HEK293 (cell line): ENCODE data around the gene C4BPB.

Experiments
- CTCF ChIA-PET: fragments of 350-600 bp; formaldehyde crosslinking; extraction: SDS; loops from one replicate; lab custom pipeline; 2021; ENCODE audit warnings: antibody characterized with exemption; lab: Yijun Ruan, JAX
- POLR2A ChIA-PET: fragments of 300-600 bp; formaldehyde crosslinking; extraction: SDS; loops from one replicate; lab custom pipeline; 2020; ENCODE audit warnings: antibody characterized with exemption, inconsistent platforms; lab: Yijun Ruan, JAX
- H3K27ac ChIP-seq: fragments of 200-500 bp; sonication (Bioruptor generic); 2 replicates; pipeline ENCODE4 v1.5.1; 2014; ENCODE audit warnings: low read depth, low read length, control low read depth, inconsistent platforms; ENCODE audit errors: extremely low read depth
- H3K36me3 ChIP-seq, 2 experiments: fragments of 200-500 bp in 1 of 2; sonication (Bioruptor generic) in 1 of 2; 1 replicate in 1 of 2; 2 replicates in 1 of 2; pipeline ENCODE4 v1.5.1; 2014 to 2017; ENCODE audit warnings: inconsistent platforms in 2 of 2, low read length in 2 of 2; ENCODE audit not compliant: control insufficient read depth in 2 of 2, insufficient read depth in 1 of 2
- H3K4me1 ChIP-seq: fragments of 200-500 bp; sonication (Bioruptor generic); 2 replicates; pipeline ENCODE4 v1.5.1; 2014; ENCODE audit warnings: mild to moderate bottlenecking, low read length, inconsistent platforms; ENCODE audit not compliant: control insufficient read depth, insufficient read depth
- H3K4me3 ChIP-seq: 2 replicates; pipeline ENCODE4 v1.5.1; 2011; ENCODE audit warnings: low read depth, mild to moderate bottlenecking, control low read depth, low read length, moderate library complexity
- H3K9me3 ChIP-seq: fragments of 200-500 bp; sonication (Bioruptor generic); 2 replicates; pipeline ENCODE4 v1.5.1; 2014; ENCODE audit warnings: low read depth, low read length, inconsistent platforms; ENCODE audit not compliant: control insufficient read depth, insufficient read depth
- CTCF ChIP-seq: fragments of 450-650 bp; formaldehyde crosslinking; IDR thresholded peaks from 2 replicates; pipeline ENCODE4 v1.5.1; 2016; ENCODE audit warnings: missing biosample characterization, missing genetic modification characterization
- FEZF1 ChIP-seq: fragments of 450-650 bp; formaldehyde crosslinking; IDR thresholded peaks from 2 replicates; pipeline ENCODE4 v1.5.1; 2016; ENCODE audit warnings: missing biosample characterization, missing genetic modification characterization
- ZBTB20 ChIP-seq: fragments of 450-650 bp; formaldehyde crosslinking; IDR thresholded peaks from 2 replicates; pipeline ENCODE4 v1.5.1; 2016; ENCODE audit warnings: missing biosample characterization, missing genetic modification characterization
- ZIC2 ChIP-seq: fragments of 450-650 bp; formaldehyde crosslinking; IDR thresholded peaks from 2 replicates; pipeline ENCODE4 v1.5.1; 2016; ENCODE audit warnings: missing biosample characterization, missing genetic modification characterization
- ZNF16 ChIP-seq: fragments of 450-650 bp; formaldehyde crosslinking; IDR thresholded peaks from 2 replicates; pipeline ENCODE4 v1.5.1; 2016; ENCODE audit warnings: low read depth, missing biosample characterization, missing genetic modification characterization
- ZNF239 ChIP-seq: fragments of 450-650 bp; formaldehyde crosslinking; IDR thresholded peaks from 2 replicates; pipeline ENCODE4 v1.5.1; 2016; ENCODE audit warnings: missing biosample characterization, missing genetic modification characterization
- ZNF248 ChIP-seq: fragments of 450-650 bp; formaldehyde crosslinking; IDR thresholded peaks from 2 replicates; pipeline ENCODE4 v1.5.1; 2017; ENCODE audit warnings: missing biosample characterization, missing genetic modification characterization
- ZNF266 ChIP-seq: fragments of 450-650 bp; formaldehyde crosslinking; IDR thresholded peaks from 2 replicates; pipeline ENCODE4 v1.5.1; 2016; ENCODE audit warnings: missing biosample characterization, missing genetic modification characterization, low read depth
- ZNF292 ChIP-seq: fragments of 450-650 bp; formaldehyde crosslinking; IDR thresholded peaks from 2 replicates; pipeline ENCODE4 v1.5.1; 2016; ENCODE audit warnings: low read depth, missing biosample characterization, missing genetic modification characterization, borderline replicate concordance
- ZNF366 ChIP-seq: fragments of 450-650 bp; formaldehyde crosslinking; conservative IDR thresholded peaks from 2 replicates; pipeline ENCODE4 v1.5.1; 2016; ENCODE audit warnings: missing biosample characterization, missing genetic modification characterization
- ZNF394 ChIP-seq: fragments of 450-650 bp; formaldehyde crosslinking; IDR thresholded peaks from 2 replicates; pipeline ENCODE4 v1.5.1; 2016; ENCODE audit warnings: missing biosample characterization, missing genetic modification characterization, mild to moderate bottlenecking, moderate library complexity, borderline replicate concordance
- ZNF704 ChIP-seq: fragments of 450-650 bp; formaldehyde crosslinking; IDR thresholded peaks from 2 replicates; pipeline ENCODE4 v1.5.1; 2016; ENCODE audit warnings: missing biosample characterization, missing genetic modification characterization
- ZNF707 ChIP-seq: fragments of 450-650 bp; formaldehyde crosslinking; IDR thresholded peaks from 2 replicates; pipeline ENCODE4 v1.5.1; 2016; ENCODE audit warnings: missing biosample characterization, missing genetic modification characterization
- ZNF843 ChIP-seq: fragments of 450-650 bp; formaldehyde crosslinking; IDR thresholded peaks from 2 replicates; pipeline ENCODE4 v1.5.1; 2016; ENCODE audit warnings: missing biosample characterization, missing genetic modification characterization
- TF ChIP-seq, protein P1 (sequence below): fragments of 450-650 bp; formaldehyde crosslinking; IDR thresholded peaks from 2 replicates; pipeline ENCODE4 v1.5.1; 2016; ENCODE audit warnings: missing biosample characterization, missing genetic modification characterization, borderline replicate concordance
- TF ChIP-seq, protein P2 (sequence below): fragments of 450-650 bp; formaldehyde crosslinking; IDR thresholded peaks from 2 replicates; pipeline ENCODE4 v1.5.1; 2016; ENCODE audit warnings: missing biosample characterization, missing genetic modification characterization, borderline replicate concordance

The C4BPB gene

GRCh38 chr1:207088701-207089626 lies at the start of gene C4BPB:
Gene C4BPB (plus strand): TSS chr1:207088860. CDS start chr1:207089532, 672 bp downstream.
- Histone ChIP-seq H3K9me3 (no peaks in the 10 kb centered on the region), H3K4me3 (no peak within 1 kb of the TSS), H3K4me1 (no peaks in the 10 kb centered on the region), H3K27ac (no peak within 1 kb of the TSS), H3K36me3 (no peaks in the 10 kb centered on the region)
- POLR2A ChIA-PET = no interaction called here
- TF ChIP-seq FEZF1 (tag by site-specific recombination) (no peak), ZBTB20 (tag by site-specific recombination) (no peak), CTCF (no peak), ZNF366 (tag by site-specific recombination) (no peak), ZNF704 (tag by site-specific recombination) (no peak), ZNF248 (no peak)
- TF ChIP-seq, protein P1, sequence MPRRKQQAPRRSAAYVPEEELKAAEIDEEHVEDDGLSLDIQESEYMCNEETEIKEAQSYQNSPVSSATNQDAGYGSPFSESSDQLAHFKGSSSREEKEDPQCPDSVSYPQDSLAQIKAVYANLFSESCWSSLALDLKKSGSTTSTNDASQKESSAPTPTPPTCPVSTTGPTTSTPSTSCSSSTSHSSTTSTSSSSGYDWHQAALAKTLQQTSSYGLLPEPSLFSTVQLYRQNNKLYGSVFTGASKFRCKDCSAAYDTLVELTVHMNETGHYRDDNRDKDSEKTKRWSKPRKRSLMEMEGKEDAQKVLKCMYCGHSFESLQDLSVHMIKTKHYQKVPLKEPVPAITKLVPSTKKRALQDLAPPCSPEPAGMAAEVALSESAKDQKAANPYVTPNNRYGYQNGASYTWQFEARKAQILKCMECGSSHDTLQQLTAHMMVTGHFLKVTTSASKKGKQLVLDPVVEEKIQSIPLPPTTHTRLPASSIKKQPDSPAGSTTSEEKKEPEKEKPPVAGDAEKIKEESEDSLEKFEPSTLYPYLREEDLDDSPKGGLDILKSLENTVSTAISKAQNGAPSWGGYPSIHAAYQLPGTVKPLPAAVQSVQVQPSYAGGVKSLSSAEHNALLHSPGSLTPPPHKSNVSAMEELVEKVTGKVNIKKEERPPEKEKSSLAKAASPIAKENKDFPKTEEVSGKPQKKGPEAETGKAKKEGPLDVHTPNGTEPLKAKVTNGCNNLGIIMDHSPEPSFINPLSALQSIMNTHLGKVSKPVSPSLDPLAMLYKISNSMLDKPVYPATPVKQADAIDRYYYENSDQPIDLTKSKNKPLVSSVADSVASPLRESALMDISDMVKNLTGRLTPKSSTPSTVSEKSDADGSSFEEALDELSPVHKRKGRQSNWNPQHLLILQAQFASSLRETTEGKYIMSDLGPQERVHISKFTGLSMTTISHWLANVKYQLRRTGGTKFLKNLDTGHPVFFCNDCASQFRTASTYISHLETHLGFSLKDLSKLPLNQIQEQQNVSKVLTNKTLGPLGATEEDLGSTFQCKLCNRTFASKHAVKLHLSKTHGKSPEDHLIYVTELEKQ (tag by site-specific recombination) = no peak
- CTCF ChIA-PET = interaction anchor here (0.7 to 0.8 kb wide), 4 partner anchors 156 to 413 kb away, joined by 3 to 7 read pairs (median 3); no protein-coding TSS in a partner anchor

DNA sequence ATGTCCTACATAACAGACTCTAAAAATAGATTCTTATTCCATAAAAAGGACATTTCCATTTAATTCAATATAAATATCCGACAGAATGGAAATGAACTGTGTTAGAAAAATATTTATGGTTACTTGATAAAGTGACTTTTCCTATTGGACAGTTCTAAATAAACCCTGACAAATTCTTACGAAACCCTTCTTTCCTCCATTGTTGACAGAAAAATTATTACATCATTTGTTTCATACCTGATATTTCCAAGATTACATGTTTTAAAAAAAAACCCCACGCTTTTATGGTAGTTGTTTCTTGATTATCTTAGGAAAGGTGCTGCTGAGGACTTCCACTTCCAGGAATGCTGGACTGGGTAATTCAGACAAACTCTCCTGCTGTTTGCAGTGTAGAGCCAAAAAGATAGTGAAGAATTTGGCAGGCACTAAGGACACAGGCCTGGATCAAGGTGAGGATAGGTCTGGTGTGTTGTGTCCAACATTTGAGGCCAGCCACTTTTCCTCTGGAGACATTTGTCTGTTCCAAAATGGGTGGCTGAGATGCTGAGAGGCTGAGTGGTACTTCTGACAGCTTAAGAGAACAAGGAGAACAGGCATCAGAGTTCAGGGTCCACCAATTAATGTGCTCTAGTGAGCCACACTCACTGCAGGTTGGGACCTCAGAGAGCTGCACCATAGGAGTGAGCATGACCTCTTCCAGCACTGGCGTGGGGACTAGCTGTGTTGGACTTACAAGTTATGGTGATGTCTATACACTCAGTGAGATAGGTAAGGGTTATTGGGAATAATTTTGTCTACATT lies 49.1 kb upstream of the C4BPB start:
- H3K36me3 ChIP-seq = peaks cover 0 to under 1% of the 10 kb centered on the region in 2 experiments; a peak in 1 of 3 replicates
- no peak overlapping the region for H3K27ac ChIP-seq
- H3K4me3 ChIP-seq = no peak overlapping the region
- no peaks in the 10 kb centered on the region for H3K4me1 ChIP-seq
- no peaks in the 10 kb centered on the region for H3K9me3 ChIP-seq
- ChIA-PET CTCF (interaction anchor here (0.6 kb wide), 2 partner anchors 413 to 495 kb away, joined by 3 read pairs; no protein-coding TSS in a partner anchor), POLR2A (interaction anchor here (1.0 kb wide), 1 partner anchor 14 kb away, joined by 4 read pairs; the partner anchor contains the start of gene PFKFB2)
- TF ChIP-seq ZIC2 (tag by site-specific recombination) (no peak), ZNF239 (no peak), ZNF394 (tag by site-specific recombination) (no peak), ZNF707 (tag by site-specific recombination) (no peak), ZNF843 (no peak), ZNF266 (no peak), ZNF16 (no peak), ZNF292 (no peak)
- TF ChIP-seq, protein P2, sequence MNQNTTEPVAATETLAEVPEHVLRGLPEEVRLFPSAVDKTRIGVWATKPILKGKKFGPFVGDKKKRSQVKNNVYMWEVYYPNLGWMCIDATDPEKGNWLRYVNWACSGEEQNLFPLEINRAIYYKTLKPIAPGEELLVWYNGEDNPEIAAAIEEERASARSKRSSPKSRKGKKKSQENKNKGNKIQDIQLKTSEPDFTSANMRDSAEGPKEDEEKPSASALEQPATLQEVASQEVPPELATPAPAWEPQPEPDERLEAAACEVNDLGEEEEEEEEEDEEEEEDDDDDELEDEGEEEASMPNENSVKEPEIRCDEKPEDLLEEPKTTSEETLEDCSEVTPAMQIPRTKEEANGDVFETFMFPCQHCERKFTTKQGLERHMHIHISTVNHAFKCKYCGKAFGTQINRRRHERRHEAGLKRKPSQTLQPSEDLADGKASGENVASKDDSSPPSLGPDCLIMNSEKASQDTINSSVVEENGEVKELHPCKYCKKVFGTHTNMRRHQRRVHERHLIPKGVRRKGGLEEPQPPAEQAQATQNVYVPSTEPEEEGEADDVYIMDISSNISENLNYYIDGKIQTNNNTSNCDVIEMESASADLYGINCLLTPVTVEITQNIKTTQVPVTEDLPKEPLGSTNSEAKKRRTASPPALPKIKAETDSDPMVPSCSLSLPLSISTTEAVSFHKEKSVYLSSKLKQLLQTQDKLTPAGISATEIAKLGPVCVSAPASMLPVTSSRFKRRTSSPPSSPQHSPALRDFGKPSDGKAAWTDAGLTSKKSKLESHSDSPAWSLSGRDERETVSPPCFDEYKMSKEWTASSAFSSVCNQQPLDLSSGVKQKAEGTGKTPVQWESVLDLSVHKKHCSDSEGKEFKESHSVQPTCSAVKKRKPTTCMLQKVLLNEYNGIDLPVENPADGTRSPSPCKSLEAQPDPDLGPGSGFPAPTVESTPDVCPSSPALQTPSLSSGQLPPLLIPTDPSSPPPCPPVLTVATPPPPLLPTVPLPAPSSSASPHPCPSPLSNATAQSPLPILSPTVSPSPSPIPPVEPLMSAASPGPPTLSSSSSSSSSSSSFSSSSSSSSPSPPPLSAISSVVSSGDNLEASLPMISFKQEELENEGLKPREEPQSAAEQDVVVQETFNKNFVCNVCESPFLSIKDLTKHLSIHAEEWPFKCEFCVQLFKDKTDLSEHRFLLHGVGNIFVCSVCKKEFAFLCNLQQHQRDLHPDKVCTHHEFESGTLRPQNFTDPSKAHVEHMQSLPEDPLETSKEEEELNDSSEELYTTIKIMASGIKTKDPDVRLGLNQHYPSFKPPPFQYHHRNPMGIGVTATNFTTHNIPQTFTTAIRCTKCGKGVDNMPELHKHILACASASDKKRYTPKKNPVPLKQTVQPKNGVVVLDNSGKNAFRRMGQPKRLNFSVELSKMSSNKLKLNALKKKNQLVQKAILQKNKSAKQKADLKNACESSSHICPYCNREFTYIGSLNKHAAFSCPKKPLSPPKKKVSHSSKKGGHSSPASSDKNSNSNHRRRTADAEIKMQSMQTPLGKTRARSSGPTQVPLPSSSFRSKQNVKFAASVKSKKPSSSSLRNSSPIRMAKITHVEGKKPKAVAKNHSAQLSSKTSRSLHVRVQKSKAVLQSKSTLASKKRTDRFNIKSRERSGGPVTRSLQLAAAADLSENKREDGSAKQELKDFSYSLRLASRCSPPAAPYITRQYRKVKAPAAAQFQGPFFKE (tag by site-specific recombination) = no peak
